NOMO-1 (cell line): ENCODE data around the gene CCT3.

Experiments used
- DNase-seq, 2 experiments: peaks; one replicate each; lab custom pipeline; 2025; ENCODE audit not compliant: unreplicated experiment in 2 of 2; lab: John Stamatoyannopoulos, UW

The CCT3 gene

GRCh38 chr1:156282479-156283222 lies 55.4 kb downstream of the CCT3 start, which contains the start of gene SMG5:
SMG5 (minus strand) TSS chr1:156282825; CDS start chr1:156282680, 145 bp downstream.
- DNase-seq, result peak; percentile 95 to 98

GRCh38 chr1:156281693-156282478 lies 56.2 kb downstream of the CCT3 start:
- no peak for DNase-seq

DNA sequence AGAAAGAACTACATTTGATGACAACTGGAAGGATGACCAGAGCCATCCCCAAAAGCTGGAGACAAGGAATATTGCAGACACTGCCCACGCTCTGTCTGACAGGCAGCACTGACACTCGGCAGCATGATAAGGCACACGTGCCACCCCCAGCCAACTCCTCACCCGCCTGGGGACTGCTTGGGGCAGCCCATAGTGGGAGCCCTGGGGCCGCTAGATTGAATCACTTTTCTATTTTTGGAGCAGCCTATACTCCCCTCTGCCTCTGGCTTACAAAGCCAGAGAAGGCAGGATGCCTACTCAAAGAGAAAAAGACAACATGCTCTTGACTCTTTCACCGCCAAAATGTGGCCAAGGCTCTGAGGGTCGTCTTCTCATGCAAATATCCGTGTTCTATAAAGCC lies 56.8 kb downstream of the CCT3 start:
- peak; percentile 26 to 28 for DNase-seq

GRCh38 chr1:156279837-156280236 lies 58.3 kb downstream of the CCT3 start:
- DNase-seq, result no peak

GRCh38 chr1:156276966-156277381 lies 61.1 kb downstream of the CCT3 start:
- DNase-seq, result peak; percentile 34 to 41

DNA sequence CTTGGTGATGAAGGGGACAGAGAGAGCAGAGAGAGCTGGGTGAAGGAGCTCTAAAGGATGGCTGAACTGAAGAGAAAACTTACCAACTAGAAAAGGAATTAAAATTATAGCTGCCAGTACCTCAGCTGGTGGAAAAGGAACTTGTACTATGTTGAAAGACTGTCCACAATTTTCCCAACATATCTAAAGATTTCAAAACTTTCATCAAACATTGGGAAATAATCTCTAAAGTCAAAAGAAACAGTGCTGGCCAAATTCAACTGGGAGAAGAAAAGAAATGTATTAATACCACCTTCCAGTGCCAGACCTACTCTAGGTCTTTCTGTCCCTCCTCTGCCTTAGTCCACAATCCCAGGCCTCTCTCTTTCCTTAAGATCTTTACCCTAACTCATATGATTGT lies 61.6 kb downstream of the CCT3 start:
- DNase-seq, result peak; percentile 51 to 72

DNA sequence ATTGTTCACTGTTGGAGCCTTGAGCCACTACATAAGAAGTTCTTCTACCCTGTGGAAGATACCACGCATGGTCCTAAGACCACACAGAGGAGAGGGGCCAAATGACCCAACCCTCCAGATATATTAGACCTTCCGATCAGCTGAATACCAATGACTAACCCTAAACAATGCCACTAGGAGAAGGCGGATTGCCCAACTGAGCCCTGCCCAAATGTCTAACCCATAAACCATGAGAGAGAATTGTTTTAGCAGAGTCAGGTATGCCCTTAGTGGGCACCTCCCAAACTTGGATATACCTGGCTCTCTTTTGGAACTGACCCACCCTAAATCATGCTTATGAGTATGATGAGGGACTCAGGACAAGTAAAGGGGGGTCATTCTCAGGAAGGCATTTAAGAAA lies 67.8 kb downstream of the CCT3 start:
- no peak for DNase-seq

DNA sequence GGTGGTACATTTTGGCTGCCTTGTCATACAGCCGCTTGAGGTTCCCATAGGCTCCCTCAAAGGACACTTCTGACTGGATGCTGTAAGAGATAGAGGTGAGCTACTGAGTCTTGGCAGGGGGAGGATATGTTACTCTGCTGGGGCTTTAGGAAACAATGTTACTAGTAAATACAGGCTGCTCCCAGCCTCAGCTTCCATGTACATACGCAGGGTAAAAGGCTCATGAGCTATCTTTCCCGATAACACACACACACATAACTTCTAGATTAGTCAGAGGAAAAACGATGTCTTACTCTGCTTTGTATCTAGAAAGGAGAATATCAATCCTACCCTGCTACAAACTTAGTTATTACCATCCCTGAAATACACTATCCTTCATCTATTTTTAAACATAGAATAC lies 69.8 kb downstream of the CCT3 start:
- no peak for DNase-seq

- no peak for DNase-seq
These were observed 72.0 kb downstream of the CCT3 start for GRCh38 chr1:156266051-156266450.

DNA sequence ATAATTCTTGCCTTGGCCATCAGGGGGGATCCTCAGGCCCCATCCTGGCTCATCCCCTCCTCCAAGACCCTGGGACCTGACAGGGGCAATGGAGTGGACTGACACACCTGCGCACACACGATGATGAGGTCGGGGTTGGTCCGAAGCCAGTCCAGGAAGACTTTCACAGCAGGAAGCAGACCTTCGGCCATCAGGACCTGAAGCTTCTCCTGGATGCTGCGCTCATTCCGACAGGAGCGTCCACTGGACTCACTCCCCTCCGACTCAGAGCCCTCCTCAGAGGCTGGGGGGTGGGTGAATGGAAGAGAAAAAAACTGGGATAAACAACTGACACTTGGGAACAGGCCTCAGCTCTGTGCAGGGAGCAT lies 74.8 kb downstream of the CCT3 start:
- no peak for DNase-seq

DNA sequence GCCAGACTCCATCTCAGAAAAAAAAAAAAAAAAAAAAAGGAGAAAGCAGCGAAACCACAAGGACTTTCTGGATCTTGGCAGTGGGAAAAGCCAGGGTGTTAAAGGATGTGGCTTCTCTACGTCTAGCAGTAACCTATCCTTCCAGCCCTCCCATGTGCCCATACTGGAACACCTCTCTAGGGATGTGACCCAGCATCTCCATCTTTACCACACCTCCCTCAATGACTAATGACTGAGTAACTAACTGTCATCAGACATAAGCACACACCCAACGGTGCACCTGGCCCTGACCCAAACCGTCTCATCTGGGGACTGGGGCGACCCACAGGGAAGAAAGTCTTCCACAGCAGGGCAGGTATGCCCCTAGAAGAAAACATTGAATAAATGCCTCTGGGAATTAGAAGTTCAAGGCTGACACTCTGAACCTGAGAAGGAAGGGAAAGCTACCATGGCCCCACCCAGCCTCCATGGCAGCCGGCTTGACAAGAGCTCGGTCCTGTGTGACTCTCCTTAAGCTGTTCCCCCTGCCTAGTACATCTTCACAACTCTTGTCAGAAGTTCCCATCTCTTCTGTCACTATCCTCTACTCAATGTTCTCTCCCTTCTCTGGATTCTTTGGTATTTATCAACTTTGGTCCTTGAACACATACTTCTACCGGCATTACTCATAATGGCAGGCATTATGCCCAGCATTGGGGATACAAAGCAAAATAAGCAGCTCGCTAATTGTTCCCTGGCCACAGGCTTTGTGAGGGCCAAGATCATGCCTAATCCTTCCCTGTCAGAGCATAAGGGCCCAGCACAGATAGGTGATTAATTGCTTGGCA lies 75.4 kb downstream of the CCT3 start:
- DNase-seq, result no peak

DNA sequence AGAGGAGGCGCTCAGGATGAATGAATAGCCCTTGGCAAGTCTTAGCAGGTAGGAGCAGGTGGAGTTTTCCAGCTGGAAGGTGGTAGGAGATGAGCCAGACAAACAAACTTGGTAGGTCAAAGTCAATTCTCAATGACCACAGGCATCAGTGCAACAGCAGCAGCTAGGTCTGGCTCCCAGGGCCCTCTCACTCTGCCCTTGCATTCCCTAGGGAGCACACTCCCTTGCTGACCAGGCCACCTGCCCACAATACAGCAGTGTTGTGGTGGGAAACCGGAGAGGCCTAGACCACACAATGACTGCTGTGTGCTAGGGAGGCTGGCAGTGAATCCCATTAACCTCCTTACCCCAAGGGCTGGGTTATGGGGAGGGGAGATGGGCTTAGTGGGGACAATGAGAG lies 77.2 kb downstream of the CCT3 start:
- DNase-seq, result no peak

GRCh38 chr1:156259805-156260204 lies 78.3 kb downstream of the CCT3 start:
- DNase-seq, result no peak
